Testis (tissue), 5 donors: ENCODE data around the gene RPGRIP1. TPM values are rescaled to one million over a fixed set of nuclear protein-coding genes. Genes with fewer than 3 reads are reported as not detected.

Experiments
- DNase-seq: peaks from one replicate; pipeline ENCODE4 v3.0.0-alpha.2; 2019
- H3K27ac ChIP-seq, 2 donors: fragments of 200-600 bp; sonication (generic); one replicate each; pipeline ENCODE4 v1.5.1; 2019
- H3K27me3 ChIP-seq: fragments of 200-600 bp; sonication (generic); one replicate; pipeline ENCODE4 v1.5.1; 2019
- H3K36me3 ChIP-seq: fragments of 200-600 bp; sonication (generic); one replicate; pipeline ENCODE4 v1.5.1; 2017; ENCODE audit warnings: low read depth; ENCODE audit errors: missing control alignments
- H3K4me1 ChIP-seq: fragments of 200-600 bp; sonication (generic); one replicate; pipeline ENCODE4 v1.5.1; 2019
- H3K4me3 ChIP-seq, 2 donors: fragments of 200-600 bp; sonication (generic); one replicate each; pipeline ENCODE4 v1.5.1; 2017 to 2019
- H3K9me3 ChIP-seq: fragments of 200-600 bp; sonication (generic); one replicate; pipeline ENCODE4 v1.5.1; 2017
- POLR2A ChIP-seq: fragments of 450-650 bp; IDR thresholded peaks from one replicate; pipeline ENCODE4 v1.6.1; 2017; ENCODE audit warnings: antibody characterized with exemption, mild to moderate bottlenecking, moderate library complexity
- WGBS, 2 donors: methylation state at CpG; one replicate each; pipeline ENCODE4 v1.1.5; 2018; 5-methylcytosine and 5-hydroxymethylcytosine counted together
- intact Hi-C: fragments of 100-400 bp; cut with DNase I; formaldehyde crosslinking; loops from one replicate; pipeline ENCODE4 v1.15.1; 2023; ENCODE audit warnings: low total_unique reads
- long read RNA-seq, 2 donors: transcript quantifications; one replicate each; lab custom pipeline, GENCODE V29; 2026
- polyA plus RNA-seq: library from polyadenylated mRNA; stranded (reverse); fragments of 350-450 nt; fragmentation: Illumina TruSeq; extraction: RNeasy Lipid Tissue Mini Kit (QIAGEN cat#74804); gene quantifications from one replicate; pipeline ENCODE4 v1.2.3, GENCODE V29; 2014; ENCODE audit warnings: low read depth, low replicate concordance; ENCODE audit not compliant: insufficient read depth
- total RNA-seq, 2 donors: library from RNA; depleted of rRNA; stranded (reverse); fragments of >200 nt; gene quantifications; one replicate each; pipeline ENCODE4 v1.2.3, GENCODE V29; 2016
- TF ChIP-seq, protein P1 (sequence below), 3 experiments: fragments of 450-650 bp in 2 of 3; fragments of 200-600 bp in 1 of 3; sonication (generic) in 1 of 3; IDR thresholded peaks; one replicate each; pipeline ENCODE4 v1.5.1; 2016 to 2019; ENCODE audit warnings: antibody characterized with exemption in 3 of 3, mild to moderate bottlenecking in 2 of 3, moderate library complexity in 1 of 3

Gene RPGRIP1
- total RNA-seq = 10 to 100 TPM; 35.7 to 38.9 TPM
- 110 TPM for polyA plus RNA-seq
- long read RNA-seq, donor 1 = 0 reads
- long read RNA-seq, donor 2 = 0 reads

DNA sequence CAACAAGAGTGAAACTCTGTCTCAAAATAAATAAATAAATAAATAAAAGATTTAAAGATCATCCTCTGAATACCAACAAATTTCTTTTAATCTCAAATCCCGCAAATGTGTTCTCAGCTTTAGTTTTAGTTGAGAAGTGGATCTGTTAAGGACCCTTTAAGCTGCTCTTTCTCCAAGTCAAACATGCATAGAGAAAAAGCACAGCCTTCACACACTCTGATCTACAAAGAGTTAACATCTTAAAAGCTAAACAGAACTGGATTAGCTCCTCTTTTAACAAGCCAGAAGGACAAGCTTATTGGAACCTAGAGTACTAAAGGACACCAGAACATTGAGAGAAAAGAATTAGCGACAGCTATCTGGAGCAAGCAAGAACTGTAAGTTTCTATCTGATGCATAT is at the start of gene RPGRIP1:
Gene RPGRIP1, plus strand, starts transcription at position 301 of the 400 bp plus-strand sequence. CDS start 7,894 bp downstream, outside the sequence.
- Histone ChIP-seq H3K4me3 (no peak within 1 kb of the TSS), H3K4me1 (no peaks in the 10 kb centered on the region), H3K9me3 (no peaks in the 10 kb centered on the region), H3K27ac (no peak within 1 kb of the TSS), H3K36me3 (no peaks in the 10 kb centered on the region), H3K27me3 (no peaks in the 10 kb centered on the region)
- TF ChIP-seq, protein P1, sequence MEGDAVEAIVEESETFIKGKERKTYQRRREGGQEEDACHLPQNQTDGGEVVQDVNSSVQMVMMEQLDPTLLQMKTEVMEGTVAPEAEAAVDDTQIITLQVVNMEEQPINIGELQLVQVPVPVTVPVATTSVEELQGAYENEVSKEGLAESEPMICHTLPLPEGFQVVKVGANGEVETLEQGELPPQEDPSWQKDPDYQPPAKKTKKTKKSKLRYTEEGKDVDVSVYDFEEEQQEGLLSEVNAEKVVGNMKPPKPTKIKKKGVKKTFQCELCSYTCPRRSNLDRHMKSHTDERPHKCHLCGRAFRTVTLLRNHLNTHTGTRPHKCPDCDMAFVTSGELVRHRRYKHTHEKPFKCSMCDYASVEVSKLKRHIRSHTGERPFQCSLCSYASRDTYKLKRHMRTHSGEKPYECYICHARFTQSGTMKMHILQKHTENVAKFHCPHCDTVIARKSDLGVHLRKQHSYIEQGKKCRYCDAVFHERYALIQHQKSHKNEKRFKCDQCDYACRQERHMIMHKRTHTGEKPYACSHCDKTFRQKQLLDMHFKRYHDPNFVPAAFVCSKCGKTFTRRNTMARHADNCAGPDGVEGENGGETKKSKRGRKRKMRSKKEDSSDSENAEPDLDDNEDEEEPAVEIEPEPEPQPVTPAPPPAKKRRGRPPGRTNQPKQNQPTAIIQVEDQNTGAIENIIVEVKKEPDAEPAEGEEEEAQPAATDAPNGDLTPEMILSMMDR (IDR thresholded peaks at IDR 0.05) = no peak
- TF ChIP-seq POLR2A = no peak
- WGBS, 2 donors = 82 to 89% methylated on average over 2 of the region's 2 CpGs
- intact Hi-C loops = no loop called here
- no peak for DNase-seq

DNA sequence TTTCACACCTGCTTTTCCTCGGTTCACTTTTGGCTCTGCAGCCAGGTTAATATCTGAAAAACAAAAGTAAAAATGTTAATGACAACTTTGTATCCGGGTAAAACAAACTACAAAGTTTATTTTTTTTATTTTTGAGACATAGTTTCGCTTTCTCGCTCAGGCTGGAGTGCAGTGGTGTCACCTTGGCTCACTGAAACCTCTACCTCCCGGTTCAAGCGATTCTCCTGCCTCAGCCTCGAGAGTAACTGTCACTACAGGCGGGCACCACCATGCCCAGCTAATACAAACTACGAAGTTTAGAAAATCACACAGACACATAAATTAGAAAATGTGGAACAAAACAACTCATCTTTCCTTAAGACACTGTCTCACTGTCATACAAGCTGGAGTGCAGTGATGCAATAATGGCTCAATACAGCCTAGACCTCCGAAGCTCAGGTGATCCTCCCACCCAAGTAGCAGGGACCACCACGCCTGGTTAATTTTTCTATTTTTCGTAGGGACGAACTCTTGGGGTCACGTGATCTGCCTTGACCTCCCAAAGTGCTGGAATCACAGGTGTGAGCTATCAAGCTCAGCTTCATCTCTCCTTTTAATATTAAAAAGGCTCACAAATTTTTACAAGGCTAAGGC is 48.7 kb upstream of the RPGRIP1 start:
- Histone ChIP-seq H3K4me3 (no peak overlapping the region), H3K36me3 (no peaks in the 10 kb centered on the region), H3K9me3 (no peaks in the 10 kb centered on the region), H3K27ac (no peak overlapping the region), H3K27me3 (no peaks in the 10 kb centered on the region), H3K4me1 (peaks cover 7% of the 10 kb centered on the region)
- WGBS, 2 donors = 65 to 71% methylated on average over 14 of the region's 14 CpGs
- intact Hi-C loops = no loop called here
- no peak for DNase-seq
- TF ChIP-seq, protein P1 (IDR thresholded peaks at IDR 0.05) = no peak
- TF ChIP-seq POLR2A = no peak

DNA sequence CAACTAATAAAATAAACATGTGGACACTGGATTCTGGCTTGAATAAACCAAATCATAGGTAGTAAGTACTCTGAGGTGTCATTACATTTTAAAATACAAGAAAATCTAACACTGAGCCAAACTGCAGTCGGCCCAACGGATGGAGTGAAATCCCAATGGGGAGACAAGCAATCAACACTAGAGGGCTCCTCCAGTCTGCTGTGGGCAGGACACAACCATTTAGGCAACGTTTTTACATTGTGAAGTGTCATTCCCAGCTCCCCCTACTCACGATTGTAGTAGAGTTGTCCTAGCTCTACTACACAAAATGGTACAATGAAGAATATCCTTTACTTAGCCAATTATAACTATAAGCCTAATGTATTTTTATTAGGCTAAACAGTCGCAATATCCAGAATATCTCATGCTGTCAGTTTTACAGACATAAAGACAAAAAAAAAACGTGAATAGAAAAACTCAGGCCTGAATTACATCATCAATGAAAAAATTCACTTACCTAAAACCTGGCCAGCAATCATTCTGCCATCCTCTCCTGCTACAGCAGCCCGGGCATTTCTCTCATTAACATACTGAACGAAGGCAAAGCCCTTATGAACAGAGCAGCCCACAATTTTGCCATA is 46.3 kb upstream of the RPGRIP1 start:
- Histone ChIP-seq H3K27ac (no peak overlapping the region), H3K4me3 (no peak overlapping the region), H3K9me3 (no peaks in the 10 kb centered on the region), H3K27me3 (no peaks in the 10 kb centered on the region), H3K4me1 (peaks cover 7% of the 10 kb centered on the region), H3K36me3 (no peaks in the 10 kb centered on the region)
- no peak for TF ChIP-seq POLR2A
- TF ChIP-seq, protein P1 (IDR thresholded peaks at IDR 0.05) = peak in 1 of 3 experiments; percentile 22
- DNase-seq = no peak
- intact Hi-C loops = no loop called here
- WGBS, 2 donors = 68% methylated on average over 8 of the region's 8 CpGs

DNA sequence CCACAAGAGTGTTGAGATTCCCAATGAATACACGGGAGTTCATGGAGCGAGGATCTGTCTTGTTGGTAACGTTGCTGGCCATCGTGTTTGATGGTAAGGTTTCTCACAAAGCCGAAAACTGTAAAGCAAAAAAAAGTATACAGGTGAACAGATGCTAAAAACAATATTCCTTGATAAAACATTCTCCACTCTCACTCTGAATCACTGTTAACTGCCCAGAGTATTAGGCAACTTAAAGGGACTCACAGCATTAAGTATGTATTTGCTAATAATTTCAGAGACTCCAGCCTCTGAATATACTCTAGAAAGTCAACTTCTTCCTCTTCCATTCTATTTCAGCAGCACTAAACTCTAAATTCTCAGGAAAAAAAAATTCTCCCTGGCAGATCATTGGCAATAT is 45.8 kb upstream of the RPGRIP1 start:
- no peak for DNase-seq
- Histone ChIP-seq H3K4me1 (peaks cover 7% of the 10 kb centered on the region), H3K4me3 (no peak overlapping the region), H3K36me3 (no peaks in the 10 kb centered on the region), H3K27me3 (no peaks in the 10 kb centered on the region), H3K27ac (no peak overlapping the region), H3K9me3 (no peaks in the 10 kb centered on the region)
- intact Hi-C loops = no loop called here
- WGBS, 2 donors = 80 to 84% methylated on average over 5 of the region's 5 CpGs
- no peak for TF ChIP-seq POLR2A
- TF ChIP-seq, protein P1 (IDR thresholded peaks at IDR 0.05) = no peak
